Osteoblast (primary cell): ENCODE results near the gene CEP57L1. TPM values are rescaled to one million over a fixed set of nuclear protein-coding genes. Genes with fewer than 3 reads are reported as not detected.

Source experiments
- DNase-seq: peaks from one replicate; pipeline ENCODE4 v3.0.0; 2011; ENCODE audit warnings: low spot score, mixed read lengths; ENCODE audit not compliant: insufficient read length; ENCODE audit errors: missing footprints
- H2AFZ ChIP-seq: 2 replicates; pipeline ENCODE4 v1.6.0; 2011; ENCODE audit warnings: mild to moderate bottlenecking, low read length
- H3K27ac ChIP-seq: 2 replicates; pipeline ENCODE4 v1.5.1; 2011; ENCODE audit warnings: mild to moderate bottlenecking, low read depth, low read length, moderate library complexity
- H3K27me3 ChIP-seq: 2 replicates; pipeline ENCODE4 v1.6.0; 2012; ENCODE audit warnings: mild to moderate bottlenecking, control low read depth, inconsistent platforms, low read length, moderate library complexity; ENCODE audit not compliant: insufficient read depth
- H3K36me3 ChIP-seq: 2 replicates; pipeline ENCODE4 v1.5.1; 2011; ENCODE audit warnings: mild to moderate bottlenecking, low read length, control low read depth, moderate library complexity; ENCODE audit not compliant: insufficient read depth
- H3K4me1 ChIP-seq: 2 replicates; pipeline ENCODE4 v1.5.1; 2011; ENCODE audit warnings: mild to moderate bottlenecking, low read length, control low read depth, moderate library complexity; ENCODE audit not compliant: insufficient read depth
- H3K4me2 ChIP-seq: 2 replicates; pipeline ENCODE4 v1.6.0; 2011; ENCODE audit warnings: mild to moderate bottlenecking, low read length; ENCODE audit not compliant: insufficient read depth
- H3K4me3 ChIP-seq: fragments of 200-600 bp; sonication (generic); 3 replicates; pipeline ENCODE4 v1.5.1; 2012; ENCODE audit warnings: mild to moderate bottlenecking, low read length, inconsistent platforms; ENCODE audit not compliant: insufficient read depth
- H3K79me2 ChIP-seq: 2 replicates; pipeline ENCODE4 v1.6.0; 2012; ENCODE audit warnings: mild to moderate bottlenecking, low read length, control low read depth, inconsistent platforms; ENCODE audit not compliant: insufficient read depth
- H3K9me3 ChIP-seq: 2 replicates; pipeline ENCODE4 v1.5.1; 2011; ENCODE audit warnings: low read depth, low read length, control low read depth
- H4K20me1 ChIP-seq: 2 replicates; pipeline ENCODE4 v1.6.0; 2012; ENCODE audit warnings: mild to moderate bottlenecking, low read length, control low read depth; ENCODE audit not compliant: insufficient read depth
- CTCF ChIP-seq: IDR thresholded peaks from 2 replicates; pipeline ENCODE4 v1.5.1; 2011; ENCODE audit warnings: mild to moderate bottlenecking, low read depth, low read length, moderate library complexity; ENCODE audit errors: extremely low read depth
- total RNA-seq: library from RNA; depleted of rRNA; stranded (reverse); fragments of >200 nt; gene quantifications from 2 replicates; pipeline ENCODE4 v1.2.3, GENCODE V29; 2012

Gene CEP57L1
- total RNA-seq, 1 donor, result 17.7 TPM

- no peaks in the 10 kb centered on the region for H3K79me2 ChIP-seq
- no peak for TF ChIP-seq CTCF
- H3K4me1 ChIP-seq, result no peaks in the 10 kb centered on the region
- H3K27me3 ChIP-seq, result no peaks in the 10 kb centered on the region
- no peak overlapping the region for H2AFZ ChIP-seq
- no peak overlapping the region for H3K27ac ChIP-seq
- no peak overlapping the region for H3K4me3 ChIP-seq
- no peak overlapping the region for H3K4me2 ChIP-seq
- no peaks in the 10 kb centered on the region for H3K36me3 ChIP-seq
- H4K20me1 ChIP-seq, result no peaks in the 10 kb centered on the region
- DNase-seq, result no peak
- no peaks in the 10 kb centered on the region for H3K9me3 ChIP-seq
These were observed 44.7 kb upstream of the CEP57L1 start for GRCh38 chr6:109050447-109051102.

GRCh38 chr6:109051301-109052017, 43.8 kb upstream of the CEP57L1 start:
- no peak overlapping the region for H2AFZ ChIP-seq
- H3K36me3 ChIP-seq, result no peaks in the 10 kb centered on the region
- no peak for DNase-seq
- H3K27me3 ChIP-seq, result no peaks in the 10 kb centered on the region
- H3K79me2 ChIP-seq, result no peaks in the 10 kb centered on the region
- TF ChIP-seq CTCF, result no peak
- H3K27ac ChIP-seq, result no peak overlapping the region
- H3K4me2 ChIP-seq, result no peak overlapping the region
- no peaks in the 10 kb centered on the region for H3K9me3 ChIP-seq
- no peaks in the 10 kb centered on the region for H3K4me1 ChIP-seq
- no peaks in the 10 kb centered on the region for H4K20me1 ChIP-seq
- no peak overlapping the region for H3K4me3 ChIP-seq

GRCh38 chr6:109052018-109052651, 43.2 kb upstream of the CEP57L1 start:
- TF ChIP-seq CTCF, result no peak
- no peaks in the 10 kb centered on the region for H3K4me1 ChIP-seq
- no peak overlapping the region for H3K27ac ChIP-seq
- H3K79me2 ChIP-seq, result no peaks in the 10 kb centered on the region
- no peaks in the 10 kb centered on the region for H3K27me3 ChIP-seq
- no peaks in the 10 kb centered on the region for H3K36me3 ChIP-seq
- DNase-seq, result no peak
- H3K4me2 ChIP-seq, result no peak overlapping the region
- no peaks in the 10 kb centered on the region for H4K20me1 ChIP-seq
- no peak overlapping the region for H2AFZ ChIP-seq
- H3K4me3 ChIP-seq, result no peak overlapping the region
- no peaks in the 10 kb centered on the region for H3K9me3 ChIP-seq

- no peak overlapping the region for H3K4me3 ChIP-seq
- no peaks in the 10 kb centered on the region for H3K79me2 ChIP-seq
- H3K4me1 ChIP-seq, result no peaks in the 10 kb centered on the region
- no peaks in the 10 kb centered on the region for H3K36me3 ChIP-seq
- DNase-seq, result no peak
- H3K4me2 ChIP-seq, result no peak overlapping the region
- TF ChIP-seq CTCF, result no peak
- no peaks in the 10 kb centered on the region for H3K9me3 ChIP-seq
- no peak overlapping the region for H3K27ac ChIP-seq
- H3K27me3 ChIP-seq, result no peaks in the 10 kb centered on the region
- H4K20me1 ChIP-seq, result no peaks in the 10 kb centered on the region
- H2AFZ ChIP-seq, result no peak overlapping the region
These were observed 42.5 kb upstream of the CEP57L1 start for GRCh38 chr6:109052852-109053251.
